Mesenchymal stem cell (in vitro differentiated cells and primary cell): ENCODE results near the gene DMGDH.

ENCODE experiments used
- DNase-seq: peaks from one replicate; pipeline ENCODE4 v3.0.0-alpha.2; 2013
- H2AFZ ChIP-seq: one replicate; pipeline ENCODE4 v1.6.1; 2013; ENCODE audit warnings: low read depth, mild to moderate bottlenecking, control low read depth, inconsistent platforms, low read length, moderate library complexity
- H2AK5ac ChIP-seq: 2 replicates; pipeline ENCODE4 v1.6.1; 2013; ENCODE audit warnings: low read length, moderate library complexity, mild to moderate bottlenecking, inconsistent platforms; ENCODE audit not compliant: severe bottlenecking
- H2BK120ac ChIP-seq: one replicate; pipeline ENCODE4 v1.6.1; 2013; ENCODE audit warnings: low read depth, mild to moderate bottlenecking, inconsistent platforms, low read length, moderate library complexity
- H2BK12ac ChIP-seq, 2 experiments: one replicate each; pipeline ENCODE4 v1.6.1; 2013; ENCODE audit warnings: inconsistent platforms in 2 of 2, low read length in 2 of 2, mild to moderate bottlenecking in 2 of 2, moderate library complexity in 2 of 2, control low read depth in 1 of 2
- H2BK15ac ChIP-seq: one replicate; pipeline ENCODE4 v1.6.1; 2013; ENCODE audit warnings: mild to moderate bottlenecking, low read depth, inconsistent platforms; ENCODE audit not compliant: poor library complexity, severe bottlenecking
- H2BK5ac ChIP-seq: 2 replicates; pipeline ENCODE4 v1.6.1; 2013; ENCODE audit warnings: low read depth, mild to moderate bottlenecking, low read length, control low read depth, inconsistent platforms; ENCODE audit not compliant: poor library complexity, severe bottlenecking
- H3K14ac ChIP-seq, 2 experiments: one replicate each; pipeline ENCODE4 v1.6.1; 2013; ENCODE audit warnings: inconsistent platforms in 2 of 2, low read length in 2 of 2, control low read depth in 1 of 2, mild to moderate bottlenecking in 1 of 2, moderate library complexity in 1 of 2
- H3K18ac ChIP-seq, 2 experiments: one replicate each; pipeline ENCODE4 v1.6.1; 2013; ENCODE audit warnings: inconsistent platforms in 2 of 2, low read length in 2 of 2, control low read depth in 1 of 2, low read depth in 1 of 2, mild to moderate bottlenecking in 1 of 2
- H3K23ac ChIP-seq, 2 experiments: one replicate each; pipeline ENCODE4 v1.6.1; 2013; ENCODE audit warnings: inconsistent platforms in 2 of 2, low read length in 2 of 2, mild to moderate bottlenecking in 2 of 2, moderate library complexity in 2 of 2, control low read depth in 1 of 2
- H3K27ac ChIP-seq: 2 replicates; pipeline ENCODE4 v1.5.1; 2013; ENCODE audit warnings: mild to moderate bottlenecking, moderate library complexity, low read length, control low read depth, inconsistent platforms; ENCODE audit not compliant: poor library complexity, severe bottlenecking
- H3K27me3 ChIP-seq, 2 experiments: 2 replicates each; pipeline versions ENCODE4 v1.6.1 to v1.7.0; 2013; ENCODE audit warnings: low read length in 2 of 2, mild to moderate bottlenecking in 2 of 2, moderate library complexity in 2 of 2, control low read depth in 1 of 2, inconsistent platforms in 1 of 2; ENCODE audit not compliant: control insufficient read depth in 1 of 2, insufficient read depth in 1 of 2
- H3K36me3 ChIP-seq, 2 experiments: 2 replicates each; pipeline versions ENCODE4 v1.6.1 to v1.7.0; 2013; ENCODE audit warnings: low read length in 2 of 2, control low read depth in 1 of 2, inconsistent platforms in 1 of 2, low read depth in 1 of 2, mild to moderate bottlenecking in 1 of 2; ENCODE audit not compliant: insufficient read depth in 2 of 2, control insufficient read depth in 1 of 2
- H3K4ac ChIP-seq, 2 experiments: one replicate each; pipeline ENCODE4 v1.6.1; 2013; ENCODE audit warnings: inconsistent platforms in 2 of 2, low read length in 2 of 2, mild to moderate bottlenecking in 2 of 2, moderate library complexity in 2 of 2, control low read depth in 1 of 2, low read depth in 1 of 2
- H3K4me1 ChIP-seq: 2 replicates; pipeline ENCODE4 v1.6.1; 2013; ENCODE audit warnings: low read depth, low read length, control low read depth; ENCODE audit not compliant: control insufficient read depth, insufficient read depth
- H3K4me2 ChIP-seq: 2 replicates; pipeline ENCODE4 v1.6.1; 2013; ENCODE audit warnings: low read length, mild to moderate bottlenecking, inconsistent platforms; ENCODE audit not compliant: poor library complexity, severe bottlenecking
- H3K4me3 ChIP-seq, 2 experiments: 2 replicates each; pipeline versions ENCODE4 v1.5.1 to v1.7.0; 2013; ENCODE audit warnings: low read length in 2 of 2, mild to moderate bottlenecking in 2 of 2, control low read depth in 1 of 2, low read depth in 1 of 2; ENCODE audit not compliant: insufficient read depth in 1 of 2
- H3K79me1 ChIP-seq: replicated peaks from 2 replicates; pipeline ENCODE4 v1.6.1; 2013; ENCODE audit warnings: mild to moderate bottlenecking, control low read depth, low read length, inconsistent platforms; ENCODE audit not compliant: poor library complexity, severe bottlenecking
- H3K9ac ChIP-seq: 2 replicates; pipeline ENCODE4 v1.7.0; 2013; ENCODE audit warnings: mild to moderate bottlenecking, low read length, moderate library complexity
- H3K9me3 ChIP-seq: 2 replicates; pipeline ENCODE4 v1.7.0; 2013; ENCODE audit warnings: mild to moderate bottlenecking, low read length; ENCODE audit not compliant: control insufficient read depth
- H4K8ac ChIP-seq: one replicate; pipeline ENCODE4 v1.6.1; 2013; ENCODE audit warnings: inconsistent platforms, mild to moderate bottlenecking, low read length, moderate library complexity
- H4K91ac ChIP-seq: one replicate; pipeline ENCODE4 v1.6.1; 2013; ENCODE audit warnings: mild to moderate bottlenecking, low read length, inconsistent platforms
- WGBS: methylation state at CpG from one replicate; pipeline ENCODE4 v1.1.7; 2013; ENCODE audit warnings: mixed read lengths; 5-methylcytosine and 5-hydroxymethylcytosine counted together

The DMGDH gene

DNA sequence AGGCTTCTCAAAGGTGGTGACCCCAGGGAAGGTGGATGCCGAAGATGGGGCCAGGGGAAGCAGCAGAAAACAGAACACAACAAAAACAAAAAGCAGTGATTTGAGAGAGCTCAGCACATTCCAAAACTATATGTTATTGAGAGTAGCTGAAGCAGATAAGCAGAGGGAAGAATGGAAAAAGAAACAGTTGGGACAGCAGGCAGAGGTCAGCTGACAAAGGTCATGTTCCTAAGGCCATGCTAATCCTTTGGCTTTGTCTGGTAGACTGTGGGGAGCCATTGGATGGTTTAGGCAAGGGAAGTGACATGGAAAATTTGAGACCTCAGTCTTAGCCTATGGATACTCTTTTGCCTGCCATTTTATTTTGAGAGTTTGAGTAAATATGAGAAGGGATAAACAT is 14.5 kb downstream of the DMGDH start:
- H3K14ac ChIP-seq, result no peak overlapping the region

DNA sequence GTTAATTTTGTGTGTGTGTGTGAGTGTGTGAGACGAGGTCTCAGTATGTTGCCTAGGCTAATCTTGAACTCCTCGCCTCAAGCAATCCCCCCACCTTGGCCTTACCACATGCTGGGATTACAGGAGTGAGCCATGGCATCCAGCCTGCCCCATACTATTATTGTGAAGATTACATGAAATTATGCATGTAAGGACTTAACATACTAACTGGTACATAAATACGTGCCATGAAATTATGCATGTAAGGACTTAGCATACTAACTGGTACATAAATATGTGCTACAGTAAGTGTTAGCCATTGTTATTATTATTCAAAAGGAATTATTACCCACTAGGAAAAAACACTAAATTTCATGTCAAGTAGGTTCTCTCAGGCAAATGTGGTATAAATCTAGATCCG is 16.2 kb downstream of the DMGDH start:
- DNase-seq, result no peak
- H4K8ac ChIP-seq, result no peak overlapping the region
- H2BK5ac ChIP-seq, result no peak overlapping the region
- no peak overlapping the region for H3K14ac ChIP-seq
- H3K36me3 ChIP-seq, result no peaks in the 10 kb centered on the region
- H3K79me1 ChIP-seq, result no peaks in the 10 kb centered on the region
- no peak overlapping the region for H4K91ac ChIP-seq
- no peak overlapping the region for H2AFZ ChIP-seq
- no peak overlapping the region for H2BK15ac ChIP-seq
- H3K18ac ChIP-seq, result no peak overlapping the region
- H3K27me3 ChIP-seq, result no peaks in the 10 kb centered on the region
- no peak overlapping the region for H3K27ac ChIP-seq
- H3K23ac ChIP-seq, result no peak overlapping the region
- no peak overlapping the region for H2AK5ac ChIP-seq
- H3K9ac ChIP-seq, result no peak overlapping the region
- H3K4me2 ChIP-seq, result no peak overlapping the region
- no peaks in the 10 kb centered on the region for H3K4me1 ChIP-seq
- H3K4me3 ChIP-seq, result no peak overlapping the region
- peaks cover 30% of the 10 kb centered on the region for H3K9me3 ChIP-seq
- H2BK120ac ChIP-seq, result no peak overlapping the region
- WGBS, result no CpG with 5 or more reads among the region's 4 CpGs
- H2BK12ac ChIP-seq, result no peak overlapping the region
- no peak overlapping the region for H3K4ac ChIP-seq

More for the DNA sequence above, 14.5 kb downstream of the DMGDH start:
- H2BK5ac ChIP-seq, result no peak overlapping the region
- no peak overlapping the region for H2BK120ac ChIP-seq
- peaks cover 30% of the 10 kb centered on the region for H3K9me3 ChIP-seq
- no peak overlapping the region for H3K18ac ChIP-seq
- H3K23ac ChIP-seq, result no peak overlapping the region
- H2AFZ ChIP-seq, result no peak overlapping the region
- H4K8ac ChIP-seq, result no peak overlapping the region
- no peak overlapping the region for H3K27ac ChIP-seq
- no peaks in the 10 kb centered on the region for H3K27me3 ChIP-seq
- no peak overlapping the region for H2BK15ac ChIP-seq
- H3K4me3 ChIP-seq, result no peak overlapping the region
- no peak overlapping the region for H2BK12ac ChIP-seq
- WGBS, result 80% methylated on average over 1 of the region's 1 CpG
- DNase-seq, result no peak
- no peaks in the 10 kb centered on the region for H3K79me1 ChIP-seq
- H3K4ac ChIP-seq, result no peak overlapping the region
- no peak overlapping the region for H4K91ac ChIP-seq
- no peak overlapping the region for H2AK5ac ChIP-seq
- H3K36me3 ChIP-seq, result no peaks in the 10 kb centered on the region
- no peak overlapping the region for H3K4me2 ChIP-seq
- no peak overlapping the region for H3K9ac ChIP-seq
- no peaks in the 10 kb centered on the region for H3K4me1 ChIP-seq

DNA sequence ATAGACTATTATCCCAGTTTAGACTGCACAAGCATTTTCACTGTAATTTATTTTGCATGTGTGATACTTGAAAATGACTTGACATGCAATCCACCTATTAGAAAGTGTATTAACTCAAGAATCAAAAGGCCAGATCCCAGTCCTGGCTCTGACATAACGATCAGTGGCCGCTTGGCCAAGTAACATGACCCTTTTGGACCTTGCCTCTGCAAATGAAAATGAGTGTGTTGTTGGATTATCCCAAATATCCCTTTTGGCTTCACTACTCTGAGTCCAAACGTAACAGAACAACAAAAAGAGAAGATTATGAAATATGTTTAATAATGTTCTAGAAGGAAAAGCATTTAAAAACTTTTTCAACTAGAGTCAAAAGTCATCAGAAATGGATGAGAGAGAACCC is 19.0 kb downstream of the DMGDH start:
- DNase-seq, result no peak
- Histone ChIP-seq H3K4me1 (no peaks in the 10 kb centered on the region), H3K36me3 (no peaks in the 10 kb centered on the region), H3K18ac (no peak overlapping the region), H3K4me3 (no peak overlapping the region), H2BK120ac (no peak overlapping the region), H3K14ac (no peak overlapping the region), H2BK5ac (no peak overlapping the region), H3K9me3 (peaks cover 30% of the 10 kb centered on the region), H3K4ac (no peak overlapping the region), H3K4me2 (no peak overlapping the region), H3K27ac (no peak overlapping the region), H2AK5ac (no peak overlapping the region), H2BK15ac (no peak overlapping the region), H3K79me1 (no peaks in the 10 kb centered on the region), H2AFZ (no peak overlapping the region), H3K23ac (no peak overlapping the region), H3K27me3 (peaks cover 0 to 3% of the 10 kb centered on the region in 2 experiments), H4K8ac (no peak overlapping the region), H2BK12ac (no peak overlapping the region), H3K9ac (no peak overlapping the region), H4K91ac (no peak overlapping the region)
- WGBS, result 100% methylated on average over 2 of the region's 3 CpGs

DNA sequence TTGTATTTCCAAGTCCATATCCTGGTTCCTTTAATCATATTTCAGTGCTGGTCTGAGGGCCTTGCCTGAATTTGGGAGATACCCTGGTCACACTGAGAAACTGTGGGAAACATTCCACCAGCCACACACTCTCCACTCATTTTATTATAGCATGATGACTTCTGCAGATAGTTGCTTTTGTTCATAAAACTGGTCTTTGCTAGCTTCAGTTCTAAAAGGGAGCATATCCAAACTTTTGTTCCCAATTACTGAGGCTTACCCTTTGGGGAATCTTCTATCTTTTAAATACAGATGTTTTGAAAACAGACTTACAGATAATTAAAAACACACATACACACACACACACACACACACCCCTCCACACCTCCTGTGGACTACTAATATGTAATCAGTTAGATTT is 21.0 kb downstream of the DMGDH start:
- no peak overlapping the region for H2BK120ac ChIP-seq
- H4K91ac ChIP-seq, result no peak overlapping the region
- no peak overlapping the region for H3K4me3 ChIP-seq
- H2AK5ac ChIP-seq, result no peak overlapping the region
- no peak for DNase-seq
- no peak overlapping the region for H3K23ac ChIP-seq
- H3K4me1 ChIP-seq, result no peaks in the 10 kb centered on the region
- no peak overlapping the region for H4K8ac ChIP-seq
- H2BK12ac ChIP-seq, result no peak overlapping the region
- no peak overlapping the region for H2AFZ ChIP-seq
- H2BK5ac ChIP-seq, result no peak overlapping the region
- peaks cover 0 to 3% of the 10 kb centered on the region in 2 experiments for H3K27me3 ChIP-seq
- H2BK15ac ChIP-seq, result no peak overlapping the region
- H3K14ac ChIP-seq, result no peak overlapping the region
- peaks cover 29% of the 10 kb centered on the region for H3K9me3 ChIP-seq
- H3K36me3 ChIP-seq, result no peaks in the 10 kb centered on the region
- no peak overlapping the region for H3K4ac ChIP-seq
- no peak overlapping the region for H3K27ac ChIP-seq
- no peak overlapping the region for H3K9ac ChIP-seq
- H3K79me1 ChIP-seq, result no peaks in the 10 kb centered on the region
- H3K18ac ChIP-seq, result no peak overlapping the region
- no peak overlapping the region for H3K4me2 ChIP-seq
